Measurements from ENCODE around the gene CIROP. TPM values are rescaled to one million over a fixed set of nuclear protein-coding genes. Genes with fewer than 3 reads are reported as not detected.

CIROP gene
- total RNA-seq, 1 experiment from 2014 or later, result not detected

GRCh38 chr14:23149745-23150144 is 45.0 kb upstream of the CIROP start:
- Mint-ChIP-seq H3K36me3 (ENCODE audit: insufficient read depth, unreplicated experiment) (no peaks in the 10 kb centered on the region), H3K4me1 (ENCODE audit: insufficient read depth, unreplicated experiment) (peaks cover 48% of the 10 kb centered on the region), H3K9me3 (ENCODE audit: unreplicated experiment) (no peaks in the 10 kb centered on the region), H3K4me3 (ENCODE audit: unreplicated experiment) (no peak overlapping the region), H3K27ac (ENCODE audit: low read depth, unreplicated experiment) (no peak overlapping the region), H3K27me3 (ENCODE audit: insufficient read depth, unreplicated experiment) (no peaks in the 10 kb centered on the region)
- BruUV-seq (replicated peaks), result no TSS peak
- intact Hi-C loops (cut with micrococcal nuclease), result no loop called here
- DNase-seq (ENCODE audit: unreplicated experiment), result no peak
- CTCF ChIA-PET, result interaction anchor here (0.6 to 1.6 kb wide), 6 partner anchors 10 to 41 kb away, joined by 3 to 5 read pairs (median 3); no protein-coding TSS in a partner anchor
- TF ChIP-seq CTCF (IDR thresholded peaks at IDR 0.05; ENCODE audit: unreplicated experiment), result no peak
- POLR2A ChIA-PET, result interaction anchor here (0.6 to 2.2 kb wide), 5 partner anchors 9 to 65 kb away, joined by 3 to 6 read pairs (median 3); no protein-coding TSS in a partner anchor

DNA sequence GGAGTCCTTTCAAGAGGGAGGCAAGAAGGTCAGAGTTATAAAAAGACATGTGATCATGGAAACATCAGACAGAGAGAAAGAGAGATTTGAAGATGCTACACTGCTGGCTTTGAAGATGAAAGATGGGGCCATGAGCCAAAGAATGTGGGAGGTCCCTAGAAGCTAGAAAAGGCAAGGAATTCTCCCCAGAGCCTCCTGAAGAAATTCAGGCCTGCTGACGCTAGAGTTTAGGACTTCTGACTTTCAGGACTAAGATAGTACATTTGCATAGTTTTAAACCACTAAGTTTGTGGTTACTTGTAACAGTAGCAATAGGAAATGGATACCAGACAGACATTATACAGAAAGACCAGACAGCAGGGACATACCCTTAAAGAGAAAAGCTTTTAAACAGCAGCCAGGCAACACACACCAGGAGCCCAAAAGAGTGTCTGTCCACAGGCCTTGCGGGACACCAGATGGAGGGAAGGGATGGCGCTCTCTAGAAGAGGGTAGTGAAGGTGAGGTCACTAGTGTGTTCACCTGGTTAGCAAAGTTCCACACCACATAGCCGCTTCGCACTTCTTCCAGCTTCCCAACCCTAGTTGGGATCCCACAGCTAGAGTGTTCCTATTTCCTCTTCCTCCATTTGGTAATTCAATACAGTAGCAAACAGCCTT is 43.9 kb upstream of the CIROP start:
- Mint-ChIP-seq H3K4me1 (ENCODE audit: insufficient read depth, unreplicated experiment) (peaks cover 42% of the 10 kb centered on the region), H3K27me3 (ENCODE audit: insufficient read depth, unreplicated experiment) (no peaks in the 10 kb centered on the region), H3K4me3 (ENCODE audit: unreplicated experiment) (no peak overlapping the region), H3K27ac (ENCODE audit: low read depth, unreplicated experiment) (no peak overlapping the region), H3K36me3 (ENCODE audit: insufficient read depth, unreplicated experiment) (no peaks in the 10 kb centered on the region), H3K9me3 (ENCODE audit: unreplicated experiment) (no peaks in the 10 kb centered on the region)
- ChIA-PET POLR2A (interaction anchor here (0.7 kb wide), 1 partner anchor 12 kb away, joined by 3 read pairs; no protein-coding TSS in a partner anchor), CTCF (interaction anchor here (0.7 to 1.6 kb wide), 5 partner anchors 11 to 71 kb away, joined by 3 to 5 read pairs (median 3); no protein-coding TSS in a partner anchor)
- DNase-seq (ENCODE audit: unreplicated experiment), result no peak
- no peak for TF ChIP-seq CTCF (IDR thresholded peaks at IDR 0.05; ENCODE audit: unreplicated experiment)
- intact Hi-C loops (cut with micrococcal nuclease), result no loop called here
- no TSS peak for BruUV-seq (replicated peaks)

GRCh38 chr14:23147676-23148075 is 42.9 kb upstream of the CIROP start:
- ChIA-PET CTCF (interaction anchor here (0.7 to 2.0 kb wide), 3 partner anchors 23 to 27 kb away, joined by 3 to 6 read pairs (median 5); no protein-coding TSS in a partner anchor), POLR2A (interaction anchor here (3.2 kb wide), 1 partner anchor 13 kb away, joined by 16 read pairs; no protein-coding TSS in a partner anchor)
- H3K4me1 Mint-ChIP-seq (ENCODE audit: insufficient read depth, unreplicated experiment), result peaks cover 39% of the 10 kb centered on the region
- H3K27me3 Mint-ChIP-seq (ENCODE audit: insufficient read depth, unreplicated experiment), result no peaks in the 10 kb centered on the region
- H3K9me3 Mint-ChIP-seq (ENCODE audit: unreplicated experiment), result no peaks in the 10 kb centered on the region
- peak; percentile 83 for DNase-seq (ENCODE audit: unreplicated experiment)
- no peak for TF ChIP-seq CTCF (IDR thresholded peaks at IDR 0.05; ENCODE audit: unreplicated experiment)
- H3K36me3 Mint-ChIP-seq (ENCODE audit: insufficient read depth, unreplicated experiment), result no peaks in the 10 kb centered on the region
- BruUV-seq (replicated peaks), result no TSS peak
- intact Hi-C loops (cut with micrococcal nuclease), result no loop called here
- no peak overlapping the region for H3K4me3 Mint-ChIP-seq (ENCODE audit: unreplicated experiment)
- H3K27ac Mint-ChIP-seq (ENCODE audit: low read depth, unreplicated experiment), result no peak overlapping the region

DNA sequence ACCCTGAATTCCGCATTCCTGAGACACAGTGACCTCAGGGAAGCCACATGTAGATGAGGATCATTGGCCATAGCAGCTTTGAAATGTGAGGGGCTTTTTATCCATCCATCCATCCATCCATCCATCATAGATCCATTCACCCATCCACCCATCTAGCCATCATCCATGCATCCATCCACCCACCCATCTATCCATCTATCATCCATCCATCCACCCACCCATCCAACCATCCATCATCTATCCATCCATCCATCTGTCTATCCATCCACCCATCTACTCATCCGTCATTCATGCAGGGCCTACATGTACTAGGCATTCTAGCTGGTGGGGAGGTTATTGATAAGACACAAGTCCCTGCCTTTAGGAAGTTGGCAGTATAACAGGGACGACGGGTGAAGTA is 42.2 kb upstream of the CIROP start:
- no peak for TF ChIP-seq CTCF (IDR thresholded peaks at IDR 0.05; ENCODE audit: unreplicated experiment)
- Mint-ChIP-seq H3K36me3 (ENCODE audit: insufficient read depth, unreplicated experiment) (no peaks in the 10 kb centered on the region), H3K27ac (ENCODE audit: low read depth, unreplicated experiment) (peak overlapping the region; percentile 31), H3K9me3 (ENCODE audit: unreplicated experiment) (no peaks in the 10 kb centered on the region), H3K4me3 (ENCODE audit: unreplicated experiment) (no peak overlapping the region), H3K4me1 (ENCODE audit: insufficient read depth, unreplicated experiment) (peaks cover 45% of the 10 kb centered on the region), H3K27me3 (ENCODE audit: insufficient read depth, unreplicated experiment) (no peaks in the 10 kb centered on the region)
- POLR2A ChIA-PET, result interaction anchor here (0.6 to 3.2 kb wide), 6 partner anchors 8 to 117 kb away, joined by 3 to 32 read pairs (median 6); no protein-coding TSS in a partner anchor
- DNase-seq (ENCODE audit: unreplicated experiment), result no peak
- CTCF ChIA-PET, result interaction anchor here (0.5 to 2.0 kb wide), 6 partner anchors 9 to 38 kb away, joined by 3 to 6 read pairs (median 4); no protein-coding TSS in a partner anchor
- BruUV-seq (replicated peaks), result no TSS peak
- intact Hi-C loops (cut with micrococcal nuclease), result no loop called here
